ENCODE data around the gene SIRPA. TPM values are rescaled to one million over a fixed set of nuclear protein-coding genes. Genes with fewer than 3 reads are reported as not detected.

Gene SIRPA
- total and polyA plus RNA-seq, 2 of the 8 experiments (the other 6 are each of a cell fraction or from before 2014, with no cell fraction given), result 3.9 to 4.3 TPM

DNA sequence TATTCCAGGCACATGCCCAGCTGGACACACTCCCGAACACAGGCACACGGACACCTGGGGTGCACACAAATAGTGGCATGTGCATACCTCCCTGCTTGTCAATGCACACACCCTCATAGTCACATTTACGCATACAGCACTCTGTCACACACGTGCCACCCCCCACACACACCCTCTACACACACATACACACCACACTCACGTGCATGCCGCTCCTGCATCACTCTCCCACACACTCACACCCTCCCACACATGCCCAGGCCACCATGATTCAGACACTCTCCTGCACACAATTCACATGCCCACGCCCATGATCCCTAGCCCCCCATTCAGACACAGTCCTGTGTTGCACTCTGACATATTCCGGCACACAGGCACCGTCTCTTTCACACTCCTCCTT, 13.0 kb downstream of the SIRPA start (continued):
- TF ChIP-seq CHD7 (IDR thresholded peaks at IDR 0.05; ENCODE audit: insufficient replicate concordance, low read length), result no peak
- no peak for TF ChIP-seq TEAD4 (IDR thresholded peaks at IDR 0.05; ENCODE audit: low read depth, low read length)
- no peak for TF ChIP-seq TCF12 (IDR thresholded peaks at IDR 0.05; ENCODE audit: low read depth, low read length)
- no peak for TF ChIP-seq CBX5 (IDR thresholded peaks at IDR 0.05; ENCODE audit: low read depth, low read length)
- TF ChIP-seq RFX5 (IDR thresholded peaks at IDR 0.05; ENCODE audit: borderline replicate concordance, low read depth, low read length), result no peak
- TF ChIP-seq FOSL1 (IDR thresholded peaks at IDR 0.05; ENCODE audit: insufficient read depth, low read depth, low read length), result no peak
- TF ChIP-seq SP2 (IDR thresholded peaks at IDR 0.05; ENCODE audit: low read length), result no peak
- TF ChIP-seq SRF (IDR thresholded peaks at IDR 0.05; ENCODE audit: low read depth, low read length), result no peak
- TF ChIP-seq KDM5A (IDR thresholded peaks at IDR 0.05; ENCODE audit: low read length), result no peak
